GM10248 (cell line): Measurements from ENCODE around the gene TEX101.

Experiments used
- CTCF ChIA-PET: fragments of 300-600 bp; sonication (Branson Sonifier 250); formaldehyde crosslinking; extraction: SDS; loops from one replicate; lab custom pipeline; 2021; ENCODE audit warnings: antibody characterized with exemption; lab: Yijun Ruan, JAX
- POLR2A ChIA-PET: fragments of 350-650 bp; sonication (Branson Sonifier 250); formaldehyde crosslinking; extraction: SDS; loops from one replicate; lab custom pipeline; 2020; ENCODE audit warnings: antibody characterized with exemption; lab: Yijun Ruan, JAX
- DNase-seq: peaks from one replicate; pipeline ENCODE4 v3.0.0; 2012; ENCODE audit errors: extremely low spot score
- CTCF ChIP-seq: IDR thresholded peaks from 2 replicates; pipeline ENCODE4 v1.5.1; 2012; ENCODE audit warnings: mild to moderate bottlenecking, low read depth; ENCODE audit errors: extremely low read depth, missing control alignments, control extremely low read depth

The TEX101 gene

GRCh38 chr19:43457809-43458208 is 43.1 kb downstream of the TEX101 start:
- POLR2A ChIA-PET = no interaction called here
- no peak for DNase-seq
- CTCF ChIA-PET = interaction anchor here (0.7 to 12.1 kb wide), 6 partner anchors 11 to 137 kb away, joined by 3 to 88 read pairs (median 3); no protein-coding TSS in a partner anchor
- no peak for TF ChIP-seq CTCF

GRCh38 chr19:43460362-43461016 is 45.8 kb downstream of the TEX101 start:
- ChIA-PET CTCF (interaction anchor here (0.9 to 12.1 kb wide), 8 partner anchors 14 to 62 kb away, joined by 3 to 88 read pairs (median 4); partner anchors contain the start of gene PHLDB3), POLR2A (no interaction called here)
- DNase-seq = no peak
- no peak for TF ChIP-seq CTCF

- CTCF ChIA-PET = interaction anchor here (0.9 to 12.1 kb wide), 4 partner anchors 15 to 58 kb away, joined by 3 to 88 read pairs (median 6); no protein-coding TSS in a partner anchor
- POLR2A ChIA-PET = no interaction called here
Measured at GRCh38 chr19:43461303-43461702, 46.6 kb downstream of the TEX101 start.

GRCh38 chr19:43462383-43462782 is 47.7 kb downstream of the TEX101 start:
- ChIA-PET POLR2A (no interaction called here), CTCF (interaction anchor here (1.9 to 12.1 kb wide), 3 partner anchors 12 to 58 kb away, joined by 8 to 88 read pairs (median 12); no protein-coding TSS in a partner anchor)
- DNase-seq = no peak
- no peak for TF ChIP-seq CTCF

More at GRCh38 chr19:43461303-43461702, 46.6 kb downstream of the TEX101 start:
- no peak for TF ChIP-seq CTCF
- no peak for DNase-seq

GRCh38 chr19:43462785-43463380 is 48.2 kb downstream of the TEX101 start:
- no peak for TF ChIP-seq CTCF
- ChIA-PET CTCF (interaction anchor here (0.8 to 12.1 kb wide), 8 partner anchors 11 to 132 kb away, joined by 3 to 88 read pairs (median 6); no protein-coding TSS in a partner anchor), POLR2A (interaction anchor here (0.5 to 1.7 kb wide), 7 partner anchors 9 to 292 kb away, joined by 3 to 7 read pairs (median 5); partner anchors contain the start of genes IRGQ, SMG9 and ZNF576)
- DNase-seq = no peak

GRCh38 chr19:43463381-43464133 is 48.9 kb downstream of the TEX101 start:
- peak; percentile 99 for DNase-seq
- POLR2A ChIA-PET = interaction anchor here (0.5 to 1.7 kb wide), 9 partner anchors 9 to 291 kb away, joined by 3 to 7 read pairs (median 5); partner anchors contain the start of genes IRGQ, SMG9 and ZNF576
- CTCF ChIA-PET = interaction anchor here (0.8 to 12.1 kb wide), 10 partner anchors 11 to 131 kb away, joined by 3 to 88 read pairs (median 5); no protein-coding TSS in a partner anchor
- no peak for TF ChIP-seq CTCF
